ENCODE measurements around the gene GAGE10.
"Not testable (repeated sequence)": the region's sequence is repeated elsewhere in the genome, so short reads cannot be mapped to it uniquely, and the experiment has no call there.

DNA sequence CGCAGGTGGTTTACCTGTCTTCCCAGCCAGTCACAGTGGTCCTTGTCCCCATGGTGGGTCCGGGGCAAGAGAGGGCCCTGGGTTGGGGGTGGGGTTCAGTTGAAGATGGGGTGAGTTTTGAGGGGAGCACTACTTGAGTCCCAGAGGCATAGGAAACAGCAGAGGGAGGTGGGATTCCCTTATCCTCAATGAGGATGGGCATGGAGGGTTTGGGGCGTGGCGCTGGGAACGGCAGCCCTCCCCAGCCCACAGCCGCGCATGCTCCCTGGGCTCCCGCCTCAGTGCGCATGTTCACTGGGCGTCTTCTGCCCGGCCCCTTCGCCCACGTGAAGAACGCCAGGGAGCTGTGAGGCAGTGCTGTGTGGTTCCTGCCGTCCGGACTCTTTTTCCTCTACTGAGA, 18.3 kb downstream of the GAGE10 start, which contains the start of gene GAGE12J:
- TF ChIP-seq CTCF, POLR2A (IDR thresholded peaks at IDR 0.05): not testable (repeated sequence)

Data from uterus (tissue), 2 donors.